RWPE2 (cell line): ENCODE data around the gene SPTBN4.
"Not testable (repeated sequence)": the region's sequence is repeated elsewhere in the genome, so short reads cannot be mapped to it uniquely, and the experiment has no call there.

Experiments used
- ATAC-seq: fragments of 200-7000 bp; cut with Tn5 transposase; 3 replicates; pipeline ENCODE4 v1.9.1; 2021; ENCODE audit warnings: low read depth
- DNase-seq: peaks from one replicate; pipeline ENCODE4 v3.0.0-alpha.2; 2020; ENCODE audit warnings: low spot score
- H3K27ac ChIP-seq: fragments of 450-650 bp; 2 replicates; pipeline ENCODE4 v1.5.1; 2017; ENCODE audit warnings: mild to moderate bottlenecking; ENCODE audit not compliant: poor library complexity, severe bottlenecking
- H3K27me3 ChIP-seq: fragments of 250-450 bp; sonication (Bioruptor Pico); 2 replicates; pipeline ENCODE4 v1.5.1; 2021; ENCODE audit warnings: mild to moderate bottlenecking, moderate library complexity; ENCODE audit not compliant: insufficient read depth, poor library complexity, severe bottlenecking
- H3K36me3 ChIP-seq: fragments of 250-450 bp; sonication (Bioruptor Pico); 2 replicates; pipeline ENCODE4 v1.5.1; 2020; ENCODE audit warnings: low read depth, mild to moderate bottlenecking, moderate library complexity
- H3K4me1 ChIP-seq: fragments of 250-450 bp; sonication (Bioruptor Pico); 2 replicates; pipeline ENCODE4 v1.5.1; 2021; ENCODE audit warnings: mild to moderate bottlenecking, moderate library complexity; ENCODE audit not compliant: insufficient read depth, poor library complexity, severe bottlenecking
- H3K4me3 ChIP-seq: fragments of 250-450 bp; sonication (Bioruptor Pico); 2 replicates; pipeline ENCODE4 v1.5.1; 2021; ENCODE audit warnings: mild to moderate bottlenecking, moderate library complexity; ENCODE audit not compliant: severe bottlenecking
- H3K9me3 ChIP-seq: fragments of 250-450 bp; sonication (Bioruptor Pico); 2 replicates; pipeline ENCODE4 v1.5.1; 2021; ENCODE audit warnings: mild to moderate bottlenecking, moderate library complexity; ENCODE audit not compliant: severe bottlenecking
- TF ChIP-seq, protein P1 (sequence below): fragments of 450-650 bp; IDR thresholded peaks from one replicate; pipeline ENCODE4 v1.5.1; 2017; ENCODE audit warnings: mild to moderate bottlenecking, moderate library complexity; ENCODE audit not compliant: poor library complexity, severe bottlenecking

Gene SPTBN4

DNA sequence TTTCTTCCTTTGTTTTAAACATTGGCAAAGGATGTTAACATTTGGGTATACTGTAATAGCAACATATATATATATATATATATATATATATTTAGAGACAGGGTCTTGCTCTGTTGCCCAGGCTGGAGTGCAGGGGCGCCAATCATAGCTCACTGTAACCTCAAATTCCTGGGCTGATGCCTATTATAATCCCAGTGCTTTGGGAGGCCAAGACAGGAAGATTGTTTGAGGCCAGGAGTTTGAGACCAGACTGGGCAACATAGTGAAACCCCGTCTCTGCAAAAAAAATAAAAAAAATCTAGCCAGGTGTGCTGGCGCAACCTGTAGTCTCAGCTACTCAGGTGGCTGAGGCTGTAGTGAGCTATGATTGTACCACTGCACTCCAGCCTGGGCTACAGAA lies 6.6 kb upstream of the SPTBN4 start:
- ATAC-seq (no peak), DNase-seq (no peak)
- Histone ChIP-seq H3K4me1 (no peaks in the 10 kb centered on the region), H3K4me3 (no peak overlapping the region), H3K27me3 (no peaks in the 10 kb centered on the region), H3K36me3 (no peaks in the 10 kb centered on the region; the same call in 1 of the 2 replicates), H3K27ac (no peak overlapping the region), H3K9me3 (no peaks in the 10 kb centered on the region)
- TF ChIP-seq, protein P1, sequence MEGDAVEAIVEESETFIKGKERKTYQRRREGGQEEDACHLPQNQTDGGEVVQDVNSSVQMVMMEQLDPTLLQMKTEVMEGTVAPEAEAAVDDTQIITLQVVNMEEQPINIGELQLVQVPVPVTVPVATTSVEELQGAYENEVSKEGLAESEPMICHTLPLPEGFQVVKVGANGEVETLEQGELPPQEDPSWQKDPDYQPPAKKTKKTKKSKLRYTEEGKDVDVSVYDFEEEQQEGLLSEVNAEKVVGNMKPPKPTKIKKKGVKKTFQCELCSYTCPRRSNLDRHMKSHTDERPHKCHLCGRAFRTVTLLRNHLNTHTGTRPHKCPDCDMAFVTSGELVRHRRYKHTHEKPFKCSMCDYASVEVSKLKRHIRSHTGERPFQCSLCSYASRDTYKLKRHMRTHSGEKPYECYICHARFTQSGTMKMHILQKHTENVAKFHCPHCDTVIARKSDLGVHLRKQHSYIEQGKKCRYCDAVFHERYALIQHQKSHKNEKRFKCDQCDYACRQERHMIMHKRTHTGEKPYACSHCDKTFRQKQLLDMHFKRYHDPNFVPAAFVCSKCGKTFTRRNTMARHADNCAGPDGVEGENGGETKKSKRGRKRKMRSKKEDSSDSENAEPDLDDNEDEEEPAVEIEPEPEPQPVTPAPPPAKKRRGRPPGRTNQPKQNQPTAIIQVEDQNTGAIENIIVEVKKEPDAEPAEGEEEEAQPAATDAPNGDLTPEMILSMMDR, result no peak

DNA sequence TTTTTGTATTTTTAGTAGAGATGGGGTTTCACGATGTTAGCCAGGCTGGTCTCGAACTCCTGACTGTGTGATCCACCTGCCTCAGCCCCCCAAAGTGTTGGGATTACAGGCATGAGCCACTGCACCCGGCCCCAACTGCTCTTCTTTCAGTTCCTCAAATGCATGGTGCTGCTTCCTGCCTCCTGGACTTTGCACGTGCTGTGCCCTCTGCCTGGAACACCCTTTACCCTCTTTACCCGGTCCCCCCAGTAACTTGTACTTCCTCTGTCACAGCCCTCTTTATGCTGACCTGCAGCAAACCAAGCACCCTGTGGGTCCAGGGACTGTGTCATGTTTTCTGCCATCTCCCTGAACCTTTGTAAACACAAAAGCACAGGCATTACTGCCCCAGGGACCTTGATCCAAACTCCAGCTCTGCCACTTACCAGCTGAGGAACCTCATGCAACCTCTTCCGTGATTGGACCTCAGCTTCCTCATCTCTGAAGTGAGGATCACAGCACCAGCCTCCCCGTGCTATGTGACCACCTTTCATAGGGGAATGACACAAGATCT lies 5.1 kb upstream of the SPTBN4 start:
- TF ChIP-seq, protein P1, result no peak
- H3K27ac ChIP-seq, result no peak overlapping the region
- H3K9me3 ChIP-seq, result no peaks in the 10 kb centered on the region
- peaks cover 4% of the 10 kb centered on the region for H3K27me3 ChIP-seq
- no peaks in the 10 kb centered on the region for H3K4me1 ChIP-seq
- H3K4me3 ChIP-seq, result no peak overlapping the region
- no peaks in the 10 kb centered on the region; the same call in 1 of the 2 replicates for H3K36me3 ChIP-seq
- DNase-seq (no peak), ATAC-seq (no peak)

DNA sequence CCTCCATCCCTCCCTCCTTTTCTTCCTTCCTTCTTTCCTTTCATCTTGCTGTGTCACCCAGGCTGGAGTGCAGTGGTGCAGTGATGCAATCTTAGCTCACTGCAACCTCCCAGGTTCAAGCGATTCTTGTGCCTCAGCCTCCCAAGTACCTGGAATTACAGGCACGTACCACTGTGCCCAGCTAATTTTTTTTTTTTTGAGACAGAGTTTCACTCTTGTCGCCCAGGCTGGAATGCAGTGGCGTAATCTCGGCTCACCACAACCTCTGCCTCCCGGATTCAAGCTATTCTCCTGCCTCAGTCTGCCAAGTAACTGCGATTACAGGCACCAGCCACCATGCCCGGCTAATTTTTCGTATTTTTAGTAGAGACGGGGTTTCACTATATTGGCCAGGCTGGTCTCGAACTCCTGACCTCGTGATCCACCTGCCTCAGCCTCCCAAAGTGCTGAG lies 3.2 kb upstream of the SPTBN4 start:
- not testable (repeated sequence) for H3K27me3 ChIP-seq, H3K9me3 ChIP-seq, H3K36me3 ChIP-seq, DNase-seq, H3K4me3 ChIP-seq, H3K4me1 ChIP-seq, ATAC-seq
- peak overlapping the region; percentile 47 for H3K27ac ChIP-seq

DNA sequence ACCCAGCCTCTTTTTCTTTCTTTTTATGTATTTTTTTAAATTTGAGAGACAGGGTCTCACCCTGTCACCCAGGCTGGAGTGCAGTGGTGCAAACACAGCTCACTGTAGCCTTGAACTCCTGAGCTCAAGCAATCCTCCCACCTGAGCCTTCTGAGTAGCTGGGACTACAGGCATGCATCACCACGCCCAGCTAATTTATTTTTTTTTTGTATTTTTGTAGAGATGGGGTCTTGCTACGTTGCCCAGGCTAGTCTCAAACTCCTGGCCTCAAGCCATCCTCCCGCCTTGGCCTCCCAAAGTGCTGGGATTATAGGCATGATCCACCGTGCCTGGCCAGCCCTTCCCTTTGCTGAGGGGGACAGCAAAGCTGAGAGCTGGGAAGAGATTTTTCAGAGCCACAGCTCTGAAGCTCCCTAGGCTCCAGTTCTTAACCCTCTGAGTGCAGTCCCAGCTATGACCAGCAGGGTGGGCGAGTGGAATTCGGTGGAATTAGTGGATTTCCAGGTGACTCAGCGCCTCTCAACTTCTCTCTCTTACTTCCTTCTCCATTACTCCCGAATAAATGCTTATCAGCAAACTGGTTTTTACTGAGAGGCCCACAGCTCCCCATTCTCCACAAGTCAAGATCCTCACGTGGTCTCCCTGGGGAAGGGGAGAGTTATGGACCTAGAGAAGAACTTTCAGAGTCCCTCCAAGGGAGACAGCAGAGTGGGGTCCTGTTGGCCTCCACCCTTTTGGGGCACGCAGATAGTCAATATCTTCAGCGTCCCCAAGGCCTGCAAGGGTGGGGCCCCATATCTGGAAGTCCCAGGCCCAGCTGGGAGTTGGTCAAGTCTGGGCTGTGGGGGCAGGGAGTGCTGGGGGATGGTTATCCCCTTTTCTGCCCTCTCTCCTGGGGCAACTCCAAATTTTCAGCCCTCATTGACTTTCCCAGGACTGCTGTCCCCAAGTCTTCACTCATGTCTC lies 2.5 kb upstream of the SPTBN4 start:
- Histone ChIP-seq H3K9me3 (no peaks in the 10 kb centered on the region), H3K36me3 (no peaks in the 10 kb centered on the region), H3K4me1 (no peaks in the 10 kb centered on the region), H3K27ac (peak overlapping the region; percentile 47), H3K27me3 (peaks cover 4% of the 10 kb centered on the region), H3K4me3 (peak overlapping the region; percentile 54)
- DNase-seq, result no peak
- TF ChIP-seq, protein P1, result peak; percentile 87
- peak; percentile 37 for ATAC-seq

DNA sequence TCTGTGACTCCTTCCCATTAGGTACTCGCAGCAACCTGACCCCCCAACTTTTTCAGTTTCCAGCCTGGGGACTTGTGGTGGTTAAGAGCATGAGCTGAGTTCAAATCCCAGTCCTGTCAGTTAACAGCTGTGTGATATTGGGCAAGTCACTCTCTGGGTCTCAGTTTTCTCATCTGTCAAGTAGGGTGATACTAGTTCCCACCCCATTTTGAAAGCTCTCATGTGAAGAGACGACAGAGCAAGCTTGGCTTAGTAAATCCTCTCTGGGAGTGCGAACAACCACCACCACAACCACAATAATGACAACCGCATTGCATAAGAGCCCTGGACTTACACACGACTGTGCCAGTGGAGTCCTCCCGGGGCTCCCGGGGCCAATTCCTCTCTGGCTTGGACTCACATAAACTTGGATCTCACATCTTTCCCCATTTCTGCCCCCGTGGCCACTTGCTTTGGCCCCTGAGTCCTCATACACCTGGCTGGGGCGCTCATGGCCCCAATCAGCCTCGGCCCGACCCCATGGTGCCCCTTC lies 1.7 kb upstream of the SPTBN4 start:
- no peaks in the 10 kb centered on the region for H3K36me3 ChIP-seq
- H3K9me3 ChIP-seq, result no peaks in the 10 kb centered on the region
- DNase-seq (no peak), ATAC-seq (peak; percentile 1; the same call in 1 of the 3 replicates)
- H3K4me3 ChIP-seq, result peak overlapping the region; percentile 54
- no peaks in the 10 kb centered on the region for H3K4me1 ChIP-seq
- peak overlapping the region; percentile 47 for H3K27ac ChIP-seq
- H3K27me3 ChIP-seq, result peaks cover 4% of the 10 kb centered on the region
- TF ChIP-seq, protein P1, result no peak
